CD4-positive, alpha-beta T cell treated with Interferon gamma for 1 hour (primary cell): Measurements from ENCODE around the gene PLAAT2.
"Not testable (repeated sequence)": the region's sequence is repeated elsewhere in the genome, so short reads cannot be mapped to it uniquely, and the experiment has no call there.

ENCODE experiments used
- DNase-seq: peaks from one replicate; pipeline ENCODE4 v3.0.0-alpha.2; 2020

Gene PLAAT2

GRCh38 chr11:63574856-63575602 is 11.8 kb upstream of the PLAAT2 start:
- no peak for DNase-seq

GRCh38 chr11:63573881-63574855 is 11.0 kb upstream of the PLAAT2 start:
- peak; percentile 47 for DNase-seq

GRCh38 chr11:63572026-63572688 is 9.0 kb upstream of the PLAAT2 start:
- DNase-seq: no peak

- DNase-seq: no peak
Observed at GRCh38 chr11:63569570-63569969, 6.4 kb upstream of the PLAAT2 start.

- peak; percentile 92 for DNase-seq
Observed at GRCh38 chr11:63567044-63567840, 4.1 kb upstream of the PLAAT2 start.

- no peak for DNase-seq
Observed at GRCh38 chr11:63564784-63565350, 1.7 kb upstream of the PLAAT2 start.

- no peak for DNase-seq
Observed at GRCh38 chr11:63564056-63564774, 1.0 kb upstream of the PLAAT2 start.

- peak; percentile 26 for DNase-seq
Observed at GRCh38 chr11:63560506-63561180, 2.5 kb downstream of the PLAAT2 start.

GRCh38 chr11:63558459-63559157 is 4.6 kb downstream of the PLAAT2 start:
- DNase-seq: no peak

- DNase-seq: no peak
Observed at GRCh38 chr11:63557570-63557969, 5.6 kb downstream of the PLAAT2 start.

GRCh38 chr11:63556404-63557013 is 6.7 kb downstream of the PLAAT2 start:
- DNase-seq: no peak

- DNase-seq: no peak
Observed at GRCh38 chr11:63554877-63555223, 8.3 kb downstream of the PLAAT2 start.

- peak; percentile 56 for DNase-seq
Observed at GRCh38 chr11:63553759-63554158, 9.4 kb downstream of the PLAAT2 start.

- DNase-seq: no peak
Observed at GRCh38 chr11:63552921-63553320, 10.3 kb downstream of the PLAAT2 start.

- DNase-seq: no peak
Observed at GRCh38 chr11:63551889-63552266, 11.3 kb downstream of the PLAAT2 start.

- peak; percentile 50 for DNase-seq
Observed at GRCh38 chr11:63551091-63551888, 11.9 kb downstream of the PLAAT2 start.

GRCh38 chr11:63550156-63550700 is 13.0 kb downstream of the PLAAT2 start:
- DNase-seq: not testable (repeated sequence)

- no peak for DNase-seq
Observed at GRCh38 chr11:63549411-63549810, 13.8 kb downstream of the PLAAT2 start.

- DNase-seq: no peak
Observed at GRCh38 chr11:63548178-63548577, 15.0 kb downstream of the PLAAT2 start.
